LNCaP clone FGC (cell line): ENCODE data around the gene PACSIN2.

Source experiments
- DNase-seq: peaks from one replicate; pipeline ENCODE4 v3.0.0-alpha.2; 2011; ENCODE audit warnings: low read depth
- H3K4me3 ChIP-seq: 2 replicates; pipeline ENCODE4 v1.5.1; 2011; ENCODE audit warnings: mild to moderate bottlenecking, low read depth, low read length, control low read depth
- CTCF ChIP-seq: IDR thresholded peaks from 2 replicates; pipeline ENCODE4 v1.5.1; 2012; ENCODE audit warnings: mild to moderate bottlenecking; ENCODE audit not compliant: control insufficient read depth, insufficient read depth; ENCODE audit errors: extremely low read depth

The PACSIN2 gene

GRCh38 chr22:42887120-42887519, 127.8 kb downstream of the PACSIN2 start:
- H3K4me3 ChIP-seq: no peak overlapping the region
- TF ChIP-seq CTCF: no peak
- no peak for DNase-seq

GRCh38 chr22:42885446-42885845, 129.5 kb downstream of the PACSIN2 start:
- H3K4me3 ChIP-seq: no peak overlapping the region
- no peak for DNase-seq
- TF ChIP-seq CTCF: no peak

GRCh38 chr22:42884616-42885375, 130.2 kb downstream of the PACSIN2 start:
- DNase-seq: no peak
- TF ChIP-seq CTCF: no peak
- no peak overlapping the region for H3K4me3 ChIP-seq

- H3K4me3 ChIP-seq: no peak overlapping the region
- DNase-seq: no peak
- TF ChIP-seq CTCF: no peak
These were observed 131.0 kb downstream of the PACSIN2 start for GRCh38 chr22:42883970-42884369.

GRCh38 chr22:42883121-42883520, 131.8 kb downstream of the PACSIN2 start:
- no peak for DNase-seq
- no peak overlapping the region for H3K4me3 ChIP-seq
- TF ChIP-seq CTCF: no peak

- no peak for DNase-seq
- no peak overlapping the region for H3K4me3 ChIP-seq
- TF ChIP-seq CTCF: no peak
These were observed 132.8 kb downstream of the PACSIN2 start for GRCh38 chr22:42881982-42882656.

GRCh38 chr22:42881298-42881697, 133.7 kb downstream of the PACSIN2 start:
- TF ChIP-seq CTCF: no peak
- H3K4me3 ChIP-seq: no peak overlapping the region
- DNase-seq: no peak
